ENCODE results near the gene ZNF805. TPM values are rescaled to one million over a fixed set of nuclear protein-coding genes. Genes with fewer than 3 reads are reported as not detected.
A peak's percentile ranks its signal among the peaks of the same experiment; 100 is the strongest.

ZNF805 gene
- total RNA-seq, 2 experiments from 2014 or later, result 33.1 to 33.7 TPM

DNA sequence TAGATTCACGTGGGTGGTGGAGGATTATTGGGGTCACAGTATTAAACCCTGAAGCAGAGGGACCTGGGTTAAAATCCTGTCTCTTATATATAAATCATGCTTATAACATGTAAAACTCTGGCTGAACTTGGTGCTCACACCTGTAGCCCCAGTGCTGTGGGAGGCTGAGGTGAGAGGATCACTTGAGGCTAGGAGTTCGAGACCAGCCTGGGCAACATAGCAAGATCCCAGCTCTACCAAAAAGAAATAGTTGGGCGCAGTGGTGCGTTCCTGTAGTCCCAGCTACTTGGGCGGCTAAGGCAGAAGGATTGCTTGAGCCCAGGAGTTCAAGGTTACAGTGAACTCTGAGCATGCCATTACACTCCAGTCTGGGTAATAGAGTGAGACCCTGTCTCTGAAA, 2.4 kb downstream of the ZNF805 start:
- TF ChIP-seq, protein P1, sequence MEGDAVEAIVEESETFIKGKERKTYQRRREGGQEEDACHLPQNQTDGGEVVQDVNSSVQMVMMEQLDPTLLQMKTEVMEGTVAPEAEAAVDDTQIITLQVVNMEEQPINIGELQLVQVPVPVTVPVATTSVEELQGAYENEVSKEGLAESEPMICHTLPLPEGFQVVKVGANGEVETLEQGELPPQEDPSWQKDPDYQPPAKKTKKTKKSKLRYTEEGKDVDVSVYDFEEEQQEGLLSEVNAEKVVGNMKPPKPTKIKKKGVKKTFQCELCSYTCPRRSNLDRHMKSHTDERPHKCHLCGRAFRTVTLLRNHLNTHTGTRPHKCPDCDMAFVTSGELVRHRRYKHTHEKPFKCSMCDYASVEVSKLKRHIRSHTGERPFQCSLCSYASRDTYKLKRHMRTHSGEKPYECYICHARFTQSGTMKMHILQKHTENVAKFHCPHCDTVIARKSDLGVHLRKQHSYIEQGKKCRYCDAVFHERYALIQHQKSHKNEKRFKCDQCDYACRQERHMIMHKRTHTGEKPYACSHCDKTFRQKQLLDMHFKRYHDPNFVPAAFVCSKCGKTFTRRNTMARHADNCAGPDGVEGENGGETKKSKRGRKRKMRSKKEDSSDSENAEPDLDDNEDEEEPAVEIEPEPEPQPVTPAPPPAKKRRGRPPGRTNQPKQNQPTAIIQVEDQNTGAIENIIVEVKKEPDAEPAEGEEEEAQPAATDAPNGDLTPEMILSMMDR (IDR thresholded peaks at IDR 0.05), result no peak
- DNase-seq (no peak), ATAC-seq (ENCODE audit: poor library complexity) (no peak)
- CTCF ChIA-PET, result no interaction called here
- Mint-ChIP-seq H3K4me1 (ENCODE audit: low read depth) (peaks cover 40% of the 10 kb centered on the region), H3K27ac (peak overlapping the region; percentile 92), H3K9me3 (peaks cover 2% of the 10 kb centered on the region), H3K36me3 (ENCODE audit: low read depth) (peaks cover 77% of the 10 kb centered on the region), H3K4me3 (peak overlapping the region; percentile 54), H3K27me3 (no peaks in the 10 kb centered on the region)
- Histone ChIP-seq H3K27me3 (ENCODE audit: control insufficient read depth in 1 of 2, insufficient read depth in 2 of 2, low read length in 2 of 2) (no peaks in the 10 kb centered on the region), H3K4me3 (ENCODE audit: low read length) (no peak overlapping the region), H3K4me1 (ENCODE audit: insufficient read depth, low read length) (peaks cover 32% of the 10 kb centered on the region), H3K9me3 (ENCODE audit: control insufficient read depth in 1 of 2, insufficient read depth in 1 of 2, low read length in 2 of 2) (no peaks in the 10 kb centered on the region), H3K36me3 (ENCODE audit: insufficient read depth, low read length) (peaks cover 35% of the 10 kb centered on the region), H3K27ac (ENCODE audit: low read depth in 1 of 2, low read length in 2 of 2) (no peak overlapping the region)
- POLR2A ChIA-PET, result no interaction called here
- intact Hi-C loops (cut with DNase I, micrococcal nuclease), result loop anchor here in 1 of 2 experiments (5.0 kb wide), 1 partner anchor 109 kb away; the partner anchor contains the start of gene ZNF304

GRCh38 chr19:57244513-57244912, 4.1 kb downstream of the ZNF805 start:
- CTCF ChIA-PET, result no interaction called here
- ATAC-seq (ENCODE audit: poor library complexity) (no peak), DNase-seq (no peak)
- H3K4me1 ChIP-seq (ENCODE audit: insufficient read depth, low read length), result peaks cover 32% of the 10 kb centered on the region
- peaks cover 2% of the 10 kb centered on the region for H3K9me3 Mint-ChIP-seq
- H3K4me1 Mint-ChIP-seq (ENCODE audit: low read depth), result peaks cover 40% of the 10 kb centered on the region
- peaks cover 51% of the 10 kb centered on the region for H3K36me3 ChIP-seq (ENCODE audit: insufficient read depth, low read length)
- POLR2A ChIA-PET, result no interaction called here
- H3K27me3 Mint-ChIP-seq, result no peaks in the 10 kb centered on the region
- peaks cover 0 to 5% of the 10 kb centered on the region in 2 experiments for H3K9me3 ChIP-seq (ENCODE audit: control insufficient read depth in 1 of 2, insufficient read depth in 1 of 2, low read length in 2 of 2)
- H3K27me3 ChIP-seq (ENCODE audit: control insufficient read depth in 1 of 2, insufficient read depth in 2 of 2, low read length in 2 of 2), result no peaks in the 10 kb centered on the region
- peaks cover 94% of the 10 kb centered on the region for H3K36me3 Mint-ChIP-seq (ENCODE audit: low read depth)
- no peak overlapping the region for H3K27ac ChIP-seq (ENCODE audit: low read depth in 1 of 2, low read length in 2 of 2)
- no peak overlapping the region for H3K4me3 Mint-ChIP-seq
- H3K4me3 ChIP-seq (ENCODE audit: low read length), result no peak overlapping the region
- TF ChIP-seq, protein P1 (IDR thresholded peaks at IDR 0.05), result no peak
- no peak overlapping the region for H3K27ac Mint-ChIP-seq
- intact Hi-C loops (cut with DNase I, micrococcal nuclease), result loop anchor here in 1 of 2 experiments (5.0 kb wide), 1 partner anchor 108 kb away; the partner anchor contains the start of gene ZNF304

DNA sequence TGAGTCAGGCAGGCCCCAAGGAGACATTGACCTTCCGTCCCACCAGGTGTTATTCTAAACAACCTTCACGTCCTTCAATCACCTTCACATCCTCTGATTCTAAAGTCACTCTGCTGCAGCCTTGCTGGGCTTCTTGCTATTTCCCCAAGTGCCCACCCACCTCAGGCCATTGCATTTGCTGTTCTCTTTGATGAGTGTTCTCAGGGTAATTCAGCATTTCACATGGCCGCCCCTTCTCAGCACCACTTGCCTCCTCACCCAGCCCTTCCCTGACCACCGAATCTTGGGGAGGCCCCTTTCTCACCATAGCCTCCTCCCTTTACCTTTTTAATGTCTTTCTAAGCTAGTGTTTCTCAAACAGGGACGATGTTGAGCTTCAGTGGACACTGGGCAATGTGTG, 4.6 kb downstream of the ZNF805 start:
- DNase-seq, result no peak
- peaks cover 39% of the 10 kb centered on the region for H3K4me1 Mint-ChIP-seq (ENCODE audit: low read depth)
- Histone ChIP-seq H3K4me1 (ENCODE audit: insufficient read depth, low read length) (peaks cover 28% of the 10 kb centered on the region), H3K9me3 (ENCODE audit: control insufficient read depth in 1 of 2, insufficient read depth in 1 of 2, low read length in 2 of 2) (peaks cover 0 to 7% of the 10 kb centered on the region in 2 experiments), H3K36me3 (ENCODE audit: insufficient read depth, low read length) (peaks cover 53% of the 10 kb centered on the region), H3K27me3 (ENCODE audit: control insufficient read depth in 1 of 2, insufficient read depth in 2 of 2, low read length in 2 of 2) (no peaks in the 10 kb centered on the region), H3K27ac (ENCODE audit: low read depth in 1 of 2, low read length in 2 of 2) (no peak overlapping the region), H3K4me3 (ENCODE audit: low read length) (no peak overlapping the region)
- ATAC-seq (ENCODE audit: poor library complexity), result no peak
- ChIA-PET CTCF (interaction anchor here (0.5 kb wide), 1 partner anchor 29 kb away, joined by 3 read pairs; no protein-coding TSS in a partner anchor), POLR2A (no interaction called here)
- no peak overlapping the region for H3K4me3 Mint-ChIP-seq
- TF ChIP-seq, protein P1 (IDR thresholded peaks at IDR 0.05), result no peak
- intact Hi-C loops (cut with DNase I, micrococcal nuclease), result no loop called here
- H3K27ac Mint-ChIP-seq, result no peak overlapping the region
- H3K9me3 Mint-ChIP-seq, result peaks cover 2% of the 10 kb centered on the region
- peaks cover 98% of the 10 kb centered on the region for H3K36me3 Mint-ChIP-seq (ENCODE audit: low read depth)
- no peaks in the 10 kb centered on the region for H3K27me3 Mint-ChIP-seq

Data from CD4-positive, alpha-beta T cell (primary cell).